SJSA1 (cell line): ENCODE results near the gene PALLD. TPM values are rescaled to one million over a fixed set of nuclear protein-coding genes. Genes with fewer than 3 reads are reported as not detected.
"Not testable (repeated sequence)": the region's sequence is repeated elsewhere in the genome, so short reads cannot be mapped to it uniquely, and the experiment has no call there.

Source experiments
- DNase-seq, 2 experiments: peaks; one replicate each; pipeline ENCODE4 v3.0.0-alpha.2; 2015 to 2020; ENCODE audit warnings: low spot score in 2 of 2, low read depth in 1 of 2
- H3K27ac ChIP-seq: fragments of 250-450 bp; sonication (Bioruptor Pico); 2 replicates; pipeline ENCODE4 v1.5.1; 2020; ENCODE audit warnings: mild to moderate bottlenecking, moderate library complexity
- H3K27me3 ChIP-seq: fragments of 250-450 bp; sonication (Bioruptor Pico); replicated peaks from 2 replicates; pipeline ENCODE4 v1.5.1; 2020; ENCODE audit warnings: mild to moderate bottlenecking, moderate library complexity
- H3K36me3 ChIP-seq: fragments of 250-450 bp; sonication (Bioruptor Pico); 2 replicates; pipeline ENCODE4 v1.5.1; 2020; ENCODE audit warnings: mild to moderate bottlenecking
- H3K4me1 ChIP-seq: fragments of 250-450 bp; sonication (Bioruptor Pico); replicated peaks from 2 replicates; pipeline ENCODE4 v1.6.1; 2021; ENCODE audit warnings: mild to moderate bottlenecking
- H3K4me3 ChIP-seq: fragments of 250-450 bp; sonication (Bioruptor Pico); 2 replicates; pipeline ENCODE4 v1.5.1; 2020; ENCODE audit warnings: mild to moderate bottlenecking
- H3K9me3 ChIP-seq: fragments of 250-450 bp; sonication (Bioruptor Pico); replicated peaks from 2 replicates; pipeline ENCODE4 v1.5.1; 2020; ENCODE audit warnings: mild to moderate bottlenecking
- total RNA-seq: library from RNA; depleted of rRNA; stranded (reverse); fragments of >200 nt; shearing (Covaris generic); gene quantifications from 2 replicates; pipeline ENCODE4 v1.2.3, GENCODE V29; 2014

PALLD gene
- total RNA-seq, 1 experiment from 2014 or later: 118 TPM

- H3K9me3 ChIP-seq: no peaks in the 10 kb centered on the region
- no peaks in the 10 kb centered on the region for H3K27me3 ChIP-seq
- peaks cover 94% of the 10 kb centered on the region for H3K36me3 ChIP-seq
- peak; percentile 37 to 62 for DNase-seq
- no peak overlapping the region for H3K27ac ChIP-seq
- 0 out of 2 replicates have a peak, but pooled peaks cover 3% of the 10 kb centered on the region for H3K4me1 ChIP-seq
- no peak overlapping the region for H3K4me3 ChIP-seq
These were observed 426.8 kb downstream of the PALLD start for GRCh38 chr4:168923526-168924194.

GRCh38 chr4:168924667-168925066, 427.8 kb downstream of the PALLD start:
- no peaks in the 10 kb centered on the region for H3K27me3 ChIP-seq
- H3K36me3 ChIP-seq: peaks cover 95% of the 10 kb centered on the region
- no peaks in the 10 kb centered on the region for H3K9me3 ChIP-seq
- H3K4me3 ChIP-seq: no peak overlapping the region
- 0 out of 2 replicates have a peak, but pooled peaks cover 3% of the 10 kb centered on the region for H3K4me1 ChIP-seq
- DNase-seq: no peak
- H3K27ac ChIP-seq: no peak overlapping the region

DNA sequence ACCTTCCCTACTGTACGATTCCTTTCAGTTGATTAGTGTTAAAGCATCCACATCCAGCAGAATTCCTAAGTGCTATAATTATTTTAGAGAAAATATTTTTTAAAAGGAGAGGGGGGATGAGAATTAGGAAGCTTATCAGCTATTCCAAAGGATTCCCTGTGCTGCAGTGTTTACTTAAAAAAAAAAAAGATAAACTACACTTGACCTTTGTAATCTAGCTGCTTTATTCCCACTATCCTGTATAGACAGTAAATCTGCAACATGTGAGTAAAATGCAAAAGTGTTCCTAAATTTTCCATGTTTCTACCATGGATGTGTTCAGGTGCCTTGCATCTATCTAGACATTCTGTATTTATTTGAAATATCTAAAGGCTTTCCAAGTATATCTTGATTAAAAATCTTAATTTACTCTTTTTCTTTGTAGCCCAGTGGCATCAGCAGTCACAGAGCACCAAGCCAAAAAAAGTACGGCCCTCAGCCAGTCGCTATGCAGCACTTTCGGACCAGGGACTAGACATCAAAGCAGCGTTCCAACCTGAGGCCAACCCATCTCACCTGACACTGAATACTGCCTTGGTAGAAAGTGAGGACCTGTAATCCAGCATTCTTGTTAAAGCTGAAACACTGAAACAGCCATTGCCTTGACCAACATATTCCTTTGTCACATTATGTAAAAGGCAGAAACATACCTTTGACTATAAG, 429.1 kb downstream of the PALLD start:
- H3K27me3 ChIP-seq: no peaks in the 10 kb centered on the region
- H3K4me1 ChIP-seq: 0 out of 2 replicates have a peak, but pooled peaks cover 3% of the 10 kb centered on the region
- DNase-seq: no peak
- H3K36me3 ChIP-seq: peaks cover 94% of the 10 kb centered on the region
- no peak overlapping the region for H3K4me3 ChIP-seq
- no peak overlapping the region for H3K27ac ChIP-seq
- H3K9me3 ChIP-seq: no peaks in the 10 kb centered on the region; the same call in 1 of the 2 replicates

- Histone ChIP-seq H3K9me3 (peaks cover 5% of the 10 kb centered on the region), H3K4me1 (no peaks in the 10 kb centered on the region), H3K27me3 (no peaks in the 10 kb centered on the region), H3K4me3 (no peak overlapping the region), H3K27ac (no peak overlapping the region), H3K36me3 (peaks cover 86% of the 10 kb centered on the region)
- no peak for DNase-seq
These were observed 431.5 kb downstream of the PALLD start for GRCh38 chr4:168928346-168928745.

DNA sequence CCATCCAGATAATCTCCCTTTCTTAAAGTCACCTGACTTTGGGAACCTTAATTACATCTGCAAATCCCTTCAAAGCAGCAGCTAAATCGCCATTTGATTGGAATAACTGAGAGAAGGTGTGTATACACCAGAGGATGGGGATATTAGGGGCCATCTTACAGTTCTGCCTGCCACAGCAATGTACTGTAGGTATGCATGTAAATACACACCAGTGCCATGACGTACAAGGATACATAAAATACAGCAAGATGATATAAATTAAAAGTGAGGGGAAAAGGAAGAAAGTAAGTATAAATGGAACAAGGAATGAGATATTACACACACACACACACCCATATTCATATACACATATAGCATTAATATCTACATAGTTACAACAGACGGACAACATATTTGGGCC, 432.0 kb downstream of the PALLD start:
- Histone ChIP-seq H3K27ac (no peak overlapping the region), H3K4me1 (no peaks in the 10 kb centered on the region), H3K9me3 (peaks cover 5% of the 10 kb centered on the region), H3K4me3 (no peak overlapping the region), H3K36me3 (peaks cover 80% of the 10 kb centered on the region), H3K27me3 (no peaks in the 10 kb centered on the region)
- no peak for DNase-seq

DNA sequence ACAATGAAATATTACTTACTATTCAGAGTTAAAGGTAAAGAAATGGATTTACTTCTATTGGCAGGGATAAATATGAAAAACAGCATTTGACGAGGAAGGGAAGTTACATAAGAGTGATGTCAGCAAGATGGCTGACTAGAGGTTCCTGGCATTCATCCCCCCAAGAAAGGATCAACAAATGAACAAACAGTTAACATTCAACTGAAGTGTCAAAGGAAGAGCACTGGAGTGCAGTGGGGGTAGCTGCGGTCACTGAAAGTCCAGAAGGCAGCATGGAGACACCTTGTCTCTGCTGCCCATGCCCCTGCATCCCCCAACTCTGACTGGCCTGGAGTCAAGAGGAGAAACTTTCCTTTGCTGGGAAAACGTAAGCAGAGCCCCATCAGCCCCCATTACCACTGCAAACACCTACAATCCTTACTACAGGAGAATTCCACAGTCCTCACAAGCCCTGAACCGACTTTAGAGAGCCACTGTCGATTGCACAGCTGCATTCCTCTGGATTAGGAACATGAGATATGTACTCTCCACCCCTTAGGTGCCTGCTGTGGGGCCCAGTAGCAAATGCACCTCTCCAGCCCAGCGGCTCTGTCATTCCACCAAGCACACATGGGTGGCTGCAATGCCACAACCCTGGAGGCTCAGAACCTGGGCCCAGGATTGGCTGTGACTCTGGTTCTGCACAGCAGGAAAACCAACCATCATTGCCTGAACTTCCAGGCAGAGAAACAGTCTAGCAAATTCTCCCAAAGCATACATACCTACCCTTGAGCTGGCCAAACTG, 433.8 kb downstream of the PALLD start:
- peaks cover 5% of the 10 kb centered on the region for H3K9me3 ChIP-seq
- H3K4me1 ChIP-seq: no peaks in the 10 kb centered on the region
- no peak for DNase-seq
- H3K36me3 ChIP-seq: peaks cover 63% of the 10 kb centered on the region
- H3K4me3 ChIP-seq: no peak overlapping the region
- no peaks in the 10 kb centered on the region for H3K27me3 ChIP-seq
- no peak overlapping the region for H3K27ac ChIP-seq

DNA sequence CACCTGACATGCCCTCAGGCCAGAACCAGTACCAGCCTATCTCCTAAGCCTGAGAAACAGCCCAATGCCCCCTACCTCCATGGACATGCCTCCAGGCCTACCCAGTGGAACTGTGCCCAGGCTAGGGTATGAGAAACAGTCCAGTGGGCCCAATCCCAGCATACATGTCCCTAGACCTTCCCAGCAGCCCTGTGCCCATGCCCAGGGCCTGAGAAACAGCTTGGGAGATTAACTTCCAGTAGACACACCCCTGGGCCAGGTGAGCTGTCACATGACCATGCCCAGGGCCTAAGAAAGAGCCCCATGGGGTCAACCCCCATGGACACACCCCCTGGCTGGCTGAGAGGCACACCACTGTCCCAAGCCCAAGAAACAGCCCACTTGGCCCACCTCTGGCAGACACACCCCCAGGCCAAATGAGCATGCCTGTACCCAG, 434.4 kb downstream of the PALLD start:
- H3K4me3 ChIP-seq: no peak overlapping the region
- no peak for DNase-seq
- H3K27ac ChIP-seq: no peak overlapping the region
- no peaks in the 10 kb centered on the region for H3K27me3 ChIP-seq
- H3K4me1 ChIP-seq: no peaks in the 10 kb centered on the region
- peaks cover 5% of the 10 kb centered on the region for H3K9me3 ChIP-seq
- peaks cover 57% of the 10 kb centered on the region for H3K36me3 ChIP-seq

DNA sequence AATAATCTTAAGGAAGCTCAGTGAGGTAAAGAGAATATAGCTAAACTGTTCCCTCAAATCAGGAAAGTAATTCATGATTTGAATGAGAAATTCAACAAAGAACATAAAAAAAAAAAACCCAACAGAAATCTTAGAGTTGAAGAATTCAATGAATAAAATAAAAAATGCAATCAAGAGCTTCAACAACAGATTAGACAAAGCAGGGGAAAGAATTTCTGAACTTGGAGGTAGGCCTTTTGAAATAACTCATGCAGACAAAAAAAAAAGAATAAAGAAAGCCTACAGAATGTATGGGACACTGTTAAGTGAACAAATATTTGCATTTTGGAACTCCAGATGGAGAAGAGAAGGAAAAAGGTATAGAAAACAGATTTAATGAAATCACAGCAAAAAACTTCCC, 435.3 kb downstream of the PALLD start:
- DNase-seq: no peak

DNA sequence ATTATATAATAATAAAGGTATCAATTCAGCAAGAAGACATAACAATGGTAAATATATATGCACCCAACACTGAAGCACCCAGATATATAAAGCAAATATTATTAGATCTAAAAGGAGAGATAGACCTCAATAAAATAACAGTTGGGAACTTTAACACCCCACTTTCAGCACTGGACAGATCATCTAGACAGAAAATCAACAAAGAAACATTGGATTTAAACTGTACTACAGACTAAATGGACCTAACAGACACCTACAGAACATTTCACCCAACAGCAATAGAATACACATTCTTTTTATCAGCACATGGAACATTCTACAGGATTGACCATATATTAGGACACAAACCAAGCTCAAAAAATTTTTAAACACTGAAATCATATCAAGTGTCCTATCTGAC, 436.6 kb downstream of the PALLD start:
- Histone ChIP-seq H3K27me3 (no peaks in the 10 kb centered on the region), H3K4me1 (no peaks in the 10 kb centered on the region), H3K4me3 (no peak overlapping the region), H3K27ac (no peak overlapping the region), H3K9me3 (peaks cover 5% of the 10 kb centered on the region), H3K36me3 (peaks cover 35% of the 10 kb centered on the region)
- DNase-seq: no peak

More for the DNA sequence above, 435.3 kb downstream of the PALLD start:
- Histone ChIP-seq H3K9me3 (peaks cover 5% of the 10 kb centered on the region), H3K4me1 (no peaks in the 10 kb centered on the region), H3K27ac (no peak overlapping the region), H3K36me3 (peaks cover 48% of the 10 kb centered on the region), H3K4me3 (no peak overlapping the region), H3K27me3 (no peaks in the 10 kb centered on the region)

GRCh38 chr4:168937473-168937872, 440.6 kb downstream of the PALLD start:
- H3K4me3 ChIP-seq, H3K9me3 ChIP-seq, H3K27ac ChIP-seq, H3K27me3 ChIP-seq, H3K36me3 ChIP-seq, H3K4me1 ChIP-seq, DNase-seq: not testable (repeated sequence)

DNA sequence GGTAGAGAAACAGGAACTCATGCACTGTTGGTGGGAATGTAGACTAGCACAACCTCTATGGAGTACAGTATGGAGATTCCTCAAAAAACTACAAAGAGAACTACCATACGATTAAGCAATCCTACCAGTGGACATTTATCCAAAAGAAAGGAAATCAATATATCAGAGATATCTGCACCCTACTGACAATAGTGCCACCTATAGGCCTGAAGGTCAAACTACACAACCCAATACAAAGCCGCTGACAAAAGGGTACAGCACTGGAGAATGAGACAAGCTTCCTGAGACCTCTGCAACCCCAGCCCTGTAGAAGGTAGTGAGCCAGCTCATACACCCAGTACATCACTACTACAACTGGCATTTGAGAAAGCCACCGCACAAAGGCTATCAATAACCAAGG, 446.1 kb downstream of the PALLD start:
- Histone ChIP-seq H3K27ac (no peak overlapping the region), H3K36me3 (no peaks in the 10 kb centered on the region), H3K4me1 (no peaks in the 10 kb centered on the region), H3K27me3 (no peaks in the 10 kb centered on the region), H3K4me3 (no peak overlapping the region), H3K9me3 (no peaks in the 10 kb centered on the region)
- no peak for DNase-seq

DNA sequence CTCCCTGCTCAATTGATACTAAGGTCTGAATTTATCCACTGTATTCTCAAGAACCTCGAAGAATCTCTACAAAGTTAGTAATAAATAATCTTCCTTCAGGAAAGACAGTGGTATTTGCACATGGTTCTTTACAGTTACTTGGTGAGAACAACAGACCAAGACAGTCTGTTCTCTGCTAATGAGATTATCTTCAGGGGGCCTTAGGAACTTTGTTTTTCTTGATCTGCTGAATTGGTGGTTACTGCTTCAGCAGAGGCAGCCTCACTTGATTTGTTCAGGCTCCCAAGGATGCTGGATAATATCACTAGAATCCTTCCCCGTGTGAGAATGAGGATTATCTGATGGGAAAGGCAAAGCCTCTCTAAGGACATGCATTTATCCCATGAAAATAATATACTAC, 448.4 kb downstream of the PALLD start:
- Histone ChIP-seq H3K27ac (no peak overlapping the region), H3K4me3 (no peak overlapping the region), H3K4me1 (no peaks in the 10 kb centered on the region), H3K27me3 (no peaks in the 10 kb centered on the region), H3K9me3 (no peaks in the 10 kb centered on the region), H3K36me3 (no peaks in the 10 kb centered on the region)
- DNase-seq: no peak

DNA sequence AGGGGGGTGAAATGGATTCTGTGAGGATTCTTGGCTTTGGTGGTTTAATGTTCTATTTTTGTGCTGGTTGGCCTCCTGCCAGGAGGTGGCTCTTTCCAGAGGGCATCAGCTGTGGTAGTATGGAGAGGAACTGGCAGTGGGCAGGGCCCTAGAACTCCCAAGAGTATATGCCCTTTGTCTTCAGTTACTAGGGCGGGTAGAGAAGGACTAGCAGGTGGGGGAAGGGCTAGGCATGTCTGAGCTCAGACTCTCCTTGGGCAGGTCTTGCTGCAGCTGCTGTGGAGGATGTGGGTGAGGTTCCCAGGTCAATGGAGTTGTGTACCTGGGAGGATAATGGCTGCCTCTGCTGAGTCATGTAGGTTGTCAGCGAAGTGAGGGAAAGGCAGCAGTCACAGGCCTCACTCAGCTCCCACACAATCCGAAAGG, 456.0 kb downstream of the PALLD start:
- DNase-seq, H3K27ac ChIP-seq, H3K4me3 ChIP-seq, H3K27me3 ChIP-seq, H3K9me3 ChIP-seq, H3K4me1 ChIP-seq, H3K36me3 ChIP-seq: not testable (repeated sequence)

DNA sequence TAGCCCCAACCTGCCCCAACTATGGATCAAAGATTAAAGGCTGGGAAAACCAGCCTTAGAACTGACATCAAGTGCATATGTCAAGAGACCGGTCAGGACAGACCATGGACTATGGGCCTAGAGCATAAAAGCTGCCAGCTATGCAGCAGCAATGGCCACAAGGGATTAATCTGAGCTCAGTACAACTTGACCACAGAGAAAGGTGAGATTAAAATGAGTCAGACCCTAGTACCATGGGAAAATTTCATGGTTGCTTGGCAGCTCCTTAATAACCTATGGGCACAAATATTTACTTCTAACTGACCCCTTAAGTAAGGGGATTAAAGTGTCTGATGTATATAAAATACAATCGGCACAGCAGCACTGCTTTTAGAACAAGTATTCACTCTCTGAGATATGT, 458.8 kb downstream of the PALLD start:
- DNase-seq: no peak
- no peak overlapping the region for H3K4me3 ChIP-seq
- H3K27ac ChIP-seq: no peak overlapping the region
- no peaks in the 10 kb centered on the region for H3K36me3 ChIP-seq
- H3K27me3 ChIP-seq: no peaks in the 10 kb centered on the region
- no peaks in the 10 kb centered on the region for H3K9me3 ChIP-seq
- H3K4me1 ChIP-seq: no peaks in the 10 kb centered on the region
